ENCODE results near the gene CASKIN1. TPM values are rescaled to one million over a fixed set of nuclear protein-coding genes. Genes with fewer than 3 reads are reported as not detected.

Gene CASKIN1
- total and polyA plus RNA-seq, 8 donors, result 0.15 to 0.73 (median 0.37) TPM; not detected in 4

- H3K4me1 ChIP-seq, result peaks cover 26 to 39% (median 32%) of the 10 kb centered on the region in 4 donors
- 81 to 98% (median 83%) methylated on average over 4 of the region's 4 CpGs for WGBS, 5 donors
- peak overlapping the region in 1 of 5 donors; percentile 91 for H3K27ac ChIP-seq
- no peak for TF ChIP-seq CTCF (IDR thresholded peaks at IDR 0.05)
- no peak for TF ChIP-seq EP300 (IDR thresholded peaks at IDR 0.05)
- TF ChIP-seq POLR2AphosphoS5 (IDR thresholded peaks at IDR 0.05), result no peak
- TF ChIP-seq POLR2A (IDR thresholded peaks at IDR 0.05), result no peak
- H3K9me3 ChIP-seq, result no peaks in the 10 kb centered on the region
- no peak for DNase-seq
- H3K27me3 ChIP-seq, result no peaks in the 10 kb centered on the region
- intact Hi-C loops (cut with DNase I; ENCODE audit: low total_unique reads), result no loop called here
- H3K4me3 ChIP-seq, result no peak overlapping the region
- H3K36me3 ChIP-seq, result peaks cover 0 to 11% (median 0%) of the 10 kb centered on the region in 4 donors
Observed at GRCh38 chr16:2216330-2216729, 19.9 kb upstream of the CASKIN1 start.

GRCh38 chr16:2214719-2214968, 18.2 kb upstream of the CASKIN1 start, which contains the start of gene PGP:
PGP (minus strand) TSS chr16:2214840; CDS start chr16:2214777, 63 bp downstream.
- no peak for DNase-seq
- Histone ChIP-seq H3K9me3 (no peaks in the 10 kb centered on the region), H3K27ac (peak within 1 kb of the TSS; percentile 87 to 98 (median 93)), H3K4me1 (peaks cover 26 to 40% (median 33%) of the 10 kb centered on the region in 4 donors), H3K27me3 (no peaks in the 10 kb centered on the region), H3K36me3 (peaks cover 1 to 21% (median 9%) of the 10 kb centered on the region in 4 donors), H3K4me3 (peak within 1 kb of the TSS; percentile 77 to 99 (median 84))
- TF ChIP-seq POLR2AphosphoS5 (IDR thresholded peaks at IDR 0.05) (no peak), POLR2A (IDR thresholded peaks at IDR 0.05) (no peak), CTCF (IDR thresholded peaks at IDR 0.05) (no peak), EP300 (IDR thresholded peaks at IDR 0.05) (no peak)
- WGBS, 5 donors, result 0 to 1% (median 0%) methylated on average over 4 to 48 of the region's 48 CpGs
- intact Hi-C loops (cut with DNase I; ENCODE audit: low total_unique reads), result no loop called here

- Histone ChIP-seq H3K4me1 (peaks cover 26 to 40% (median 33%) of the 10 kb centered on the region in 4 donors), H3K27ac (peak overlapping the region; percentile 80 to 93 (median 88)), H3K36me3 (peaks cover 7 to 27% (median 14%) of the 10 kb centered on the region in 4 donors), H3K27me3 (no peaks in the 10 kb centered on the region), H3K4me3 (peak overlapping the region; percentile 77 to 99 (median 84)), H3K9me3 (no peaks in the 10 kb centered on the region)
- intact Hi-C loops (cut with DNase I; ENCODE audit: low total_unique reads), result no loop called here
- no peak for TF ChIP-seq EP300 (IDR thresholded peaks at IDR 0.05)
- 0 to 3% (median 1%) methylated on average over 32 to 98 of the region's 98 CpGs for WGBS, 5 donors
- no peak for DNase-seq
Observed at GRCh38 chr16:2213817-2214718, 17.7 kb upstream of the CASKIN1 start.

GRCh38 chr16:2212362-2213324, 16.2 kb upstream of the CASKIN1 start:
- TF ChIP-seq POLR2AphosphoS5 (IDR thresholded peaks at IDR 0.05), result peak in 1 of 3 donors; percentile 3
- no peak for TF ChIP-seq EP300 (IDR thresholded peaks at IDR 0.05)
- H3K27ac ChIP-seq, result peak overlapping the region in 3 of 5 donors; percentile 13 to 93 (median 46)
- DNase-seq, result peak in 1 of 2 donors; percentile 60
- H3K4me3 ChIP-seq, result peak overlapping the region in 3 of 4 donors; percentile 77 to 99 (median 88)
- peaks cover 21 to 41% (median 29%) of the 10 kb centered on the region in 4 donors for H3K36me3 ChIP-seq
- H3K4me1 ChIP-seq, result peaks cover 26 to 41% (median 34%) of the 10 kb centered on the region in 4 donors
- no peaks in the 10 kb centered on the region for H3K9me3 ChIP-seq
- no peaks in the 10 kb centered on the region for H3K27me3 ChIP-seq
- 34 to 57% (median 46%) methylated on average over 10 to 19 of the region's 19 CpGs for WGBS, 5 donors
- intact Hi-C loops (cut with DNase I; ENCODE audit: low total_unique reads), result no loop called here

- Histone ChIP-seq H3K27me3 (no peaks in the 10 kb centered on the region), H3K27ac (peak overlapping the region in 2 of 5 donors; percentile 46 to 93), H3K9me3 (no peaks in the 10 kb centered on the region), H3K4me1 (peaks cover 26 to 47% (median 35%) of the 10 kb centered on the region in 4 donors), H3K4me3 (no peak overlapping the region), H3K36me3 (peaks cover 28 to 48% (median 36%) of the 10 kb centered on the region in 4 donors)
- intact Hi-C loops (cut with DNase I; ENCODE audit: low total_unique reads), result no loop called here
- DNase-seq, result no peak
- WGBS, 5 donors, result 65 to 80% (median 70%) methylated on average over 8 to 11 of the region's 11 CpGs
- TF ChIP-seq CTCF (IDR thresholded peaks at IDR 0.05) (no peak), EP300 (IDR thresholded peaks at IDR 0.05) (no peak), POLR2AphosphoS5 (IDR thresholded peaks at IDR 0.05) (no peak), POLR2A (IDR thresholded peaks at IDR 0.05) (no peak)
Observed at GRCh38 chr16:2211923-2212347, 15.5 kb upstream of the CASKIN1 start.

All from stomach (tissue), 9 donors.